GM12878 (cell line): ENCODE data around the gene PDIA5.

Experiments
- POLR2A ChIP-seq: IDR thresholded peaks from 2 replicates; pipeline ENCODE4 v1.6.1; 2011; ENCODE audit warnings: low read depth, mild to moderate bottlenecking, low read length
- POLR2AphosphoS5 ChIP-seq: IDR thresholded peaks from 2 replicates; pipeline ENCODE4 v1.6.1; 2011; ENCODE audit warnings: mild to moderate bottlenecking, low read length, inconsistent platforms
- TF ChIP-seq, protein P1 (sequence below), 3 experiments: IDR thresholded peaks in 2 of 3; conservative IDR thresholded peaks in 1 of 3; 2 replicates each; pipeline ENCODE4 v1.5.1; 2011; ENCODE audit warnings: low read depth in 3 of 3, low read length in 3 of 3, mild to moderate bottlenecking in 3 of 3, control low read depth in 2 of 3, moderate library complexity in 2 of 3, inconsistent platforms in 1 of 3, mixed read lengths in 1 of 3; ENCODE audit not compliant: control insufficient read depth in 2 of 3, insufficient read depth in 1 of 3; ENCODE audit errors: extremely low read depth in 1 of 3

DNA sequence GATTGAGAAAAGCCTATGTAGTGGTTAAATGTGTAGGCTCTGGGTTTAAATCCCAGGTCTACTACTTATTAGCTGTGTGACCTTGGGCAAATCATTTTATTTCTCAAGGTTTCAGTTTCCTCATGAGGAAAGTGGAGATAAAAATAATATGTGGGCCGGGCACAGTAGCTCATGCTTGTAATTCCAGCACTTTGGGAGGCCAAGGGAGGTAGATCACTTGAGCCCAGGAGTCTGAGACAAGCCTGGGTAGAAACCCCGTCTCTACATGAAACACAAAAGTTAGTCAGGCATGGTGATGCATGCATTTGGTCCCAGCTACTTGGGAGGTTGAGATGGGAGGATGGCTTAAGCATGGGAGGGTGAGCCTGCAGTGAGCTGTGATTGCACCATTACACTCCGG lies 47.7 kb upstream of the PDIA5 start:
- no peak for TF ChIP-seq POLR2AphosphoS5
- no peak for TF ChIP-seq POLR2A
- TF ChIP-seq, protein P1, sequence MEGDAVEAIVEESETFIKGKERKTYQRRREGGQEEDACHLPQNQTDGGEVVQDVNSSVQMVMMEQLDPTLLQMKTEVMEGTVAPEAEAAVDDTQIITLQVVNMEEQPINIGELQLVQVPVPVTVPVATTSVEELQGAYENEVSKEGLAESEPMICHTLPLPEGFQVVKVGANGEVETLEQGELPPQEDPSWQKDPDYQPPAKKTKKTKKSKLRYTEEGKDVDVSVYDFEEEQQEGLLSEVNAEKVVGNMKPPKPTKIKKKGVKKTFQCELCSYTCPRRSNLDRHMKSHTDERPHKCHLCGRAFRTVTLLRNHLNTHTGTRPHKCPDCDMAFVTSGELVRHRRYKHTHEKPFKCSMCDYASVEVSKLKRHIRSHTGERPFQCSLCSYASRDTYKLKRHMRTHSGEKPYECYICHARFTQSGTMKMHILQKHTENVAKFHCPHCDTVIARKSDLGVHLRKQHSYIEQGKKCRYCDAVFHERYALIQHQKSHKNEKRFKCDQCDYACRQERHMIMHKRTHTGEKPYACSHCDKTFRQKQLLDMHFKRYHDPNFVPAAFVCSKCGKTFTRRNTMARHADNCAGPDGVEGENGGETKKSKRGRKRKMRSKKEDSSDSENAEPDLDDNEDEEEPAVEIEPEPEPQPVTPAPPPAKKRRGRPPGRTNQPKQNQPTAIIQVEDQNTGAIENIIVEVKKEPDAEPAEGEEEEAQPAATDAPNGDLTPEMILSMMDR (IDR thresholded peaks at IDR 0.05 in 2 of 3, conservative IDR thresholded peaks at IDR 0.05 in 1 of 3; ENCODE audit: control insufficient read depth in 2 of 3, extremely low read depth in 1 of 3, insufficient read depth in 1 of 3, low read depth in 3 of 3, low read length in 3 of 3): no peak
